ENCODE measurements around the gene DBNDD2.

The DBNDD2 gene, protein sequence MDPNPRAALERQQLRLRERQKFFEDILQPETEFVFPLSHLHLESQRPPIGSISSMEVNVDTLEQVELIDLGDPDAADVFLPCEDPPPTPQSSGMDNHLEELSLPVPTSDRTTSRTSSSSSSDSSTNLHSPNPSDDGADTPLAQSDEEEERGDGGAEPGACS

DNA sequence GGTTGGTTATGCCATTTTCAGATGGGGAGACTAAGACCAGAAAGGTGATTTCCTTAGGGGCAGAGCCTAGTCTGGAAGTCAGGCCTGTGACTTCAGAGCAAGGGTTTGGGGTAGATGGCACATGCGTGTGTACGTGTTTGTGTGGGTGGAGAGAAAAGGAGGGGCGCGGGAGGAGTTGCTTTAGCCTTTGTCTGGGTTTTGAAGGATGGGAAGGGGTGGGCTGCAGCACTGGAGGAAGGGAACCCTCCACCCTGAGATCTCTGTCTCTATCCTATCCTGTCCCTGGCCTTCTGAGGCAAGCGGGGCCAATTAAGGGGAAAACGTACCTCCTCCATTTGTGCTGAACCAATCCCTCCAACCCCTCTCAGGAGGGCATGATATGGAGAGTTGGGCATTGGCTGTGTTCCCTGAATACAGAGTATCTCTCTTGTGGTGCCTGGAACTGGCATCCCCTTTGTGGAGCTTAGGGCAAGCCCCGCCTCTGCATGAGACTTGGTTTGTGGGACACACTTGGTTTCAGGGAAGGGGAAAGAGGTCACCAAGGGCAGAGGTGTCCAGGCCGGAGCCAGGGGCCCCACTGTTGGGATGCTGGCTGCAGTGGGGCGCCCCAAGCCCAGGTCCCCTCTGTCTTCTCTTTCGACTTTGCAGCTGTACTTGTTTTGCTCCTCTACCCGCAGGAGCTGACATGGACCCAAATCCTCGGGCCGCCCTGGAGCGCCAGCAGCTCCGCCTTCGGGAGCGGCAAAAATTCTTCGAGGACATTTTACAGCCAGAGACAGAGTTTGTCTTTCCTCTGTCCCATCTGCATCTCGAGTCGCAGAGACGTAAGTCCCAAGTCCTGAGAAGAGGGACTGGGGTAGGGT is at the start of gene DBNDD2:
Gene DBNDD2, plus strand, starts transcription at position 507 of the 863 bp plus-strand sequence. Its CDS starts 179 bp downstream, at position 686.
- no peak for DNase-seq

DNA sequence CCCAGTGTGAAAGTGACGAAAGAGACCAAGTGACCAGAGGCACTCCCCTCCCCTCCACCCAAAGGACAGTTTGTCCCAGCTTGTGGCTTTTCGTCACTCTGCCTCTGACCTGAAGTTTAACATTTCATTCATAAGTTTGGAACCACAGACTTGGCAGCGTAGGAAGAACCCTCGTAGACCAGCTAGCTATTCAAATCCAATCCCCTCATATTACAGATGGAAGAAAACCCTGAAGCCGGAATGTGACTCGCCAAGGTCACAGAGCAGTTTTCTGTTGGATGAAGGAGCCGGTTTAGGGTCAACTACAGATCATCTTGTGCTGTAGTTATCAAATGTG is 49.1 kb upstream of the DBNDD2 start:
- no peak for DNase-seq

DNA sequence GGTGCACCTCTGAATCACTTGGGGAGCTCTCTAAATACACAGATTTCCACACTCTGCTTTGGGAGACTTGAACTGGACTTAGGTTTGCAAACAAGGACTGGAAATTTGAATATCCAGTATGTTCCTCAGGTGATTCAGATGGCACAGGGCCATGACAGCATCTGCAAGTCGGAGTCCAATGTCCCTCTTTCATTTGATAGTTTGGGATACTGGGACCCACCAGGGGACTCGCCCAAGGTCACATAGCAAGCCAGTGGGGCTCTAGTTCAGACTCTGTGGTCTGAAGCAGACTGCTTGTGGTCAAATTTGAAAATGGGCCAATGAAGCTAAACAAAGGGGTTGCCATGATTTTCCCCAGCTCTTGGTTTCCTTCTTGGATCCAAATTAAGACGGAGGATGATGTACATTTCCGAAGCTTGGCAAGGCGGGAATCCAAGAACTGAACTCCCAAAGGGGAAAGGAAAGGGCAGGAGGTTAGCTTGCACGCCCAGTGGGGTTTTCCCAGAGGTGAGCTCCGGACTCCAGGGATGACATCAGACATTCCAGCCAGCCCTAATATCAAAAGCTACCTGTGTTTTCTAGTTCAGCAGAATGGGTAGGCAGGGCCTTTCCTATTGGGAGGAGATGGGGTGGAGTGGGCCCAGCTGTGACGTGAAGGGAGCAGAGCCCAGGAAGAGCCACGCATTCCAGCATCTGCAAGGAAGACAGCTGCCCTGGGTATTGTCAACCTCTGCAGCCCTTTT is 48.5 kb upstream of the DBNDD2 start:
- no peak for DNase-seq

DNA sequence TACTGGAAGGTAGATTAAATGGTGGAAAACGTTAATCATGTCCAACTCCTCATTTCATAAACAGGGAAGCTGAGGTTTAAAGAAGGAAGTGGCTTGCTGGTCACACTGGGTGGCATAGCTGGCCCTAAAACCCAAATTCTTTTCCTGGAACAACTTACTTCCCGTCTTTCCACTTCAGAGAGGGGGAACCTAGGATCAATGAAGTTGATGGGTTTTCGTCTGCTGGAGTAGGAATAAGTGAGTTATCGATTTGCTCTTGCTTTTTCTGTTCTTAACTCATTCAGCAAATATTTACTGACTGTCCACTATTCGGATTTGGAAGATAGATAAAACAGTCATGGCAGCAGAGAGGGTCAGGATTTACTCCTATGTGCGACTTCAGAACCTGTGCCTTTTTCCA is 46.3 kb upstream of the DBNDD2 start:
- DNase-seq, result no peak

DNA sequence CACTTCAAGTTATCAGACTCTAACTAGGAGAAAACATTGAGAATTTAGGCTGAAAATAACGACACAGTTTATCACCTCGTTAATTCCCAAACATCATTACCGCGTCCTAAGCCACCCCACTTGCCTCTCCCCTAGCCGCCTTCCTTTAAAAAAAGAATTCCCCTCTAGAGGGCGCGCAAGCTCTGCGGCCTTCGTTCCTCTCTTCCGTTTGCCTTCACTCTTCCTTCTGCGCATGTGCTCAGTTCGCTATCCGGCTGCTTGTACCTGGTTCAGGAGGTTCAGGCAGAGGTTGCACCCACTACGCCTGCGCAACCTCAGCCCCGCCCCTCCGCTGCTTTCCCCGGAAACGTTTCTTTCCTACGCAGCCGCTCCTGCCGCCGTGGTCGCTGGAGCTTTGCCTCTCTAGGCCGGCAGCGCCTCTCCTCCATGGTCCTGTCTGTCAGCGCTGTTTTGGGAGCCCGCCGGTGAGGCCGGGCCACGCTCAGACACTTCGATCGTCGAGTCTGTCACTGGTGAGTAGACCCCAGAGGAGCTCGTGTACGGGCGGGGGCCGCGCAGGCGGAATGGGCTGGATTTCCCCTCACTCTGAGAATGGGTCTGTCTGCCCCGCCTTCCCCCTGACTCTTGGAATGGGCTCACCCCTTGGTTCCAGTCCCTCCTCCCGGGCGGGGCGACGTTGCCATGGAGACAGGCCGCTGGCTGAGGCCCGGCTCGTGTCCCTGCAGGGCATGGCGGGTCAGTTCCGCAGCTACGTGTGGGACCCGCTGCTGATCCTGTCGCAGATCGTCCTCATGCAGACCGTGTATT is 45.1 kb upstream of the DBNDD2 start, which contains the start of gene SYS1:
Gene SYS1, plus strand, starts transcription at position 353 of the 807 bp plus-strand sequence. Its CDS starts 376 bp downstream, at position 729.
- DNase-seq, result peak; percentile 95

DNA sequence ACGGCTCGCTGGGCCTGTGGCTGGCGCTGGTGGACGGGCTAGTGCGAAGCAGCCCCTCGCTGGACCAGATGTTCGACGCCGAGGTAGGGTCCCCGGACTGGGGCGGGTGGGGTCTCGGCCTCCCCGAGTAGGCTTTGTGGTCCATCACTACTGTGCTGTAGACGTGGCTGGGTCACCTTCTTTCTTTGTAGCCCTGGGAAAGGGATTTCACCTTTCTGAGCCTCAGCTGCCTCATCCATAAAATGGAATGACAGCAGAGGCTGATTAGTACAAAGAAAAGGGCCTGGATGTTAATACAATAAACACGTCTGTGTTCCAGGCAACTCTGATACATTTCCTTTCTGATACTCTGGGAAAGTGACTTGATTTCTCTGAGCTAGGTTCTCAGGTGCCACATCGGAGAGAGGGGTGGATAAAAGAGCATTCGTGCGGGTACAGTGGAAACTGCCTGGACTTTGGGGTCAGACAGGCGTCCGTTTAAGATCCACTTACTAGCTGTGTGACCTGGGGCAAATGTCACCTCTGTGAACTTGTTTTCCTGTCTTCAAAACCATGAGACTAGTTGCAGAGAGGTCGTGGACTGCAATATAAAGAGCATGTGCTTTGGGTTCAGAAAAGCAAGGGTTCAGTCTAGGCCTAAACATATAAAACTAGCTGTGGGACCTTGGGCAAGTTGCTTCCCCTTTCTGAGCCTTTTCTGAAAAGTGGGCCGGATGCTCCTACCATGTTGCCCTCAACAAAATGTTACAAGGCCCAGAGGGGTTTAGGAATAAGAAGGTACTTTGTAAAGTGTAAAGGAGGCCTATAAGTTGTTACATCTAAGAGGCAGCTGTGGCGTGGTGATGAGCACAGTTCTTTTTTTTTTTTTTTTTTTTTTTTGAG is 44.2 kb upstream of the DBNDD2 start:
- no peak for DNase-seq

DNA sequence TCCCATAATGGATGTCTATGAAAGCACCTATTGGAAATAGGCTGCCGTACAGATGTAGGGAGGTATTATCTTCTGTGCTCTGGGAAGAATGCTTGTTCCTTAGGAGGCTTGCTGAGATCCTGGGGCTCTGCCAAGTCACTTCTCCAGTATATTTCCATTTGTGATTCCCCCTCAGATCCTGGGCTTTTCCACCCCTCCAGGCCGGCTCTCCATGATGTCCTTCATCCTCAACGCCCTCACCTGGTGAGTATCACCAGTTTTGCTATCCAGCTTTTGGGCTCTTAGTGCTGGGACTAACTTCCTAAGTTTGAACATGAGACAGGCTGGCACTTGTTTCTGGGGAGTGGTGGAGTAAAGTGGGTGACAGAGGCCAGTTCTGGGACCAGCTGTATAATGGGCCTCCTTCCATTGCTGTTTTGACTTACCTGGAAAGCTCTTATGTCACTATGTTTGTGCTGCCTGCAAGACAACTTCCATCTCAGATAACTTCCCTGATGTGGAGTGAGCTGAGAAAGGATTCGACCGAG is 42.6 kb upstream of the DBNDD2 start:
- no peak for DNase-seq

DNA sequence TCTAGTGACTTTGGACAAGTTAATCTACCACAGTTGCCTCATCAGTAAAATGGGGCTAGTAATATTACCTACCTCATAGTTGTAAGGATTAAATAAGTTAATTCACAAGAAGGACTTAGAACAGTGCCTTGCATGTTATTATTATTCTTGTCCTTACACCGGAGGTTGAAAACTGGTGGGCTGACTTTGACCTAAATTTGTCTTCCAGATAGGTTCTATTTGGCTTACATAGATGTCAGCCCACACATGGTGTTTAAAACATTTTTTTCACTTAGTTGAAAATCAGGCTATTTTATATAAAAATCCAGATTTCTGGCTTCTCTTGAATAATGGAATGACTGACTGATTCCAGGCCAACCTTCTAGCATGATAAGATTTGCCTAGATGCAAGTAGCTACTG is 41.9 kb upstream of the DBNDD2 start:
- DNase-seq, result no peak

DNA sequence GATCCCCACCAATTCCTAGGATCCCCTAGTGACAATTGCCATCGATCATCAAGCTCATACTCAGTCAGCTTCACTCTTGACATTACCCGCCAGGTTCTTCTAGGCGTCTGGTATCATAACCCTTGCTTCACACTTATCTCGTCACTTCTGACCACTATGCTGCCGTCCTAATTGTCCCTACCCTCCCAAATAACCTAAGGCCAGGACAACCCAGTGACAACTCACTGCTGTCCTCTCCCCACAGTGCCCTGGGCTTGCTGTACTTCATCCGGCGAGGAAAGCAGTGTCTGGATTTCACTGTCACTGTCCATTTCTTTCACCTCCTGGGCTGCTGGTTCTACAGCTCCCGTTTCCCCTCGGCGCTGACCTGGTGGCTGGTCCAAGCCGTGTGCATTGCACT is 41.5 kb upstream of the DBNDD2 start:
- DNase-seq, result no peak

DNA sequence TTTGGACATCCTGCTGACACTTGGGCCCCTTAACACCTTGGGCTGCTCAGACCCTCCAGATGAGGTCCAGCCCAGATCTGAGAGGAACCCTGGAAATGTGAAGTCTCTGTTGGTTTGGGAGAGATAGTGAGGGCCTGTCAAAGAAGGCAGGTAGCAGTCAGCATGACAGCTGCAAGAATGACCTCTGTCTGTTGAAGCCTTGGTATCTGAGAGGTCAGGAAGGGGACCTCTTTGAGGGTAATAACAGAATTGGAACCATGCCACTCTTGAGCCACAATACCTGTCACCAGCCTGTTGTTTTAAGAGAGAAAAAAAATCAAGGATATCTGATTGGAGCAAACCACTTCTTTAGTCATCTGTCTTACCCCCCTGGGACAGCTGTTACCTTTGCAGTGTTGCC is 41.0 kb upstream of the DBNDD2 start:
- no peak for DNase-seq

DNA sequence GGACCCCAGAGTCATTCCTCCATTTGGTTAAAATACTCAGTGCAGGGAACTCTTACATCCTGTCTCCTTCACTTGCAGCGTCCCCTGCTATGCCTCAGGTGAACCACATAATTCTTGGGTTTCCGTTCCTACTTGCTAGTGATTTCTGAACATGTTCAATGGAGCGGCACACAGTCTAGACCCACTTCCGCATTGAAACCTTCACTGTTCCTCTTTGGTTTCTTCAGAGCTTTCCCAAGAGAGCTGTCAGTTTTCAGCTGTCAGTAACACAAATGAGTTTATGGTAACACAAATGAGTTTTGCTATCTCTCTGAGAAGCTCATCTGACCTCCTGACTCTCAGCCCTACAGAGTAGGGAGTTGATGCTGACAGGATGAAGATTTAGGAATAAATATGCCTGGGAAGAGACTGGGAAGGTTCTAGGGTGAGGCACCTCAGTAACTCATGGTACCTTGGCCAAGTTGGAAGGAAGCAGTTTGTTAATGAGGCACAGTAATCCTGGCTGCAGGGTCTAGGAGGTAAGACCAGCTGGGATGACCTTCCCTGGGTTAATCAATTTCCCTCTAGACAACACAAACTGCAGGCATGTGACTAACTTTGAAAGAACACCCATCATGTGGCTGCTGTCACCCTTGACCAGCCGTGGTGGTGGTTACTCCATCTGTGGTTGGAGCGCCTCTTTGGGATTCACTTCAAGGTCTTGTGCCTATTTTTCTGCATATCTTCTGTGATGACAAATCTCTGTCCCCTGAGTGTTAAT is 39.7 kb upstream of the DBNDD2 start:
- DNase-seq, result no peak

DNA sequence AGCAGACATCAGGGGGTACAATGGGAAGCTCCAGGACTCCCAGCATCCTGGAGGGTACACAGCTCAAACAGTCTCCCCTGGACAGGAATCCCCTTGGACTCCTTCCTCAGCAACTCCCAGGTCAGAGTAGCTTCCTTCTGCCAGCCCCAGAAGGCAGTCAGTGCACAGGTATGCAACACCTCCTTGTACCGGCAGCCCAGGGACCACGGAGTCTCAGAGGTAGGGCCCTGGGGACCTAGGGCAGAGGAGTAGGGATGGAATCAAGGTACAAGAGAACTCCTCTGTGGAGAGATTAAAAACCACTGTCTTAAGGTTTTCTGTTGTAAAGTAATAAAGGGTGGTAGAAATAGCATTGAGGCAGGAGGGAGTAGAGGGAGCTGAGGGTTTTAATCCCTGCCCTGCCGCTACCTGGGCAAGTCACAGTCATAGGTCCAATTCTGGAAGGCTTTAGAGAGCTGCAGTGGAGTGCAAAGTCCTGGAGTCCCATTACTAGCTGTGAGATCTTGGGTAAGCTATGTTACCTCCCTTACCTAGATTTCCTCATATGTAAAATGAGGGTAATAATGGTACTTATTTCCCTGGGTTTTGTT is 37.4 kb upstream of the DBNDD2 start:
- DNase-seq, result no peak

DNA sequence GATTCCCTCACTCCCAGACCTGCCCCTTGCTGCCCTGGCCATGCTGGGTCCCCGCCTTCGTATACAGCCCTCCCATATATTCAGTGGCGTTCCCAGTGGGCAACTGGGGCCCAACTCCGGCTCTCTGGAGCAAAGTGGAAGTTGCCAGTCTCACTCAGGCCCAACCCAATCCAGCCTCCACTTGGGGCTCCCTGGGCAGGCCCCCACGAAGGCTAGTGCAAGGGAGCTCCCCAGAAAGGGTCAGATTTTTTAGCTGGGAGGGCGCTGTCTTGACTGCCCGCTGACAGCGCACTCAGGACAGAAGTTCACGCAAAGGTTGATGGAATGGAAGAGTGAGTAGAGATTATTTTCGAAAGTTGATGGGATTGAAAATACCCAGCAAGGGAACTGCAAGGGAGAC is 35.8 kb upstream of the DBNDD2 start:
- DNase-seq, result no peak

DNA sequence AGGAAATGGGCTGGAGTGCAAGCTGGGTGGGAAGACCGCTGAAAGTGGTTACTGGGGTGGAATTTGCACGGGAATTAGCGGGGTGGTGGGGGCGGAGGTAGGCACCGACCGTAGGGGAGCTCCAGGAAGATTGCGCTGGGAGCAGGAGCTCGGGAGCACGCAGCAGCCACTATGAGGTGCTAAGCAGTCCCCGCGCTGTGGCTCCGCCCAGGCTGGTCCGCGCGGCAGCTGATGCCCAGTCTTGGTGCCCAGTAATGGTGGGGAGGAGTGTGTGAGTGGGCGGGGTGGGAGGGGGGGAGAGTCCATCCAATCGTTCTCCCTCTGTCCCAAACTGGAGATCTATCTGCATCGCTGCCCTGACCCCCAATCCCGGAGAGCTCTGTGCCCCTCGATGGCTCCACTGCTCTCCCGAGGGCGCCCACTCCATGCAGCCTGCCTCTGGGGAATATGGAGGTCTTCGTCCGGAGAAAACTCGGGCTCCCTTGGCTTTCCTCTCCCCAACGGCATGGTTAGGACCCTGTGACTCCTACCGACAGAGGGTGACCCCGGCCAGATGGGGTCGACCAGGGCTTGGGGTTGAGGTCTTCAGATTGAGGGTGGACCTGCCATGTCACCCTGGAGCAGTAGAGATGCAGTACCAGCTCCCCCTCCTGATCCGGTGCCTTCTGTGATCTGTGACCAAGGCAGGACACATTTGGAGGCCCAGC is 35.3 kb upstream of the DBNDD2 start:
- DNase-seq, result no peak

DNA sequence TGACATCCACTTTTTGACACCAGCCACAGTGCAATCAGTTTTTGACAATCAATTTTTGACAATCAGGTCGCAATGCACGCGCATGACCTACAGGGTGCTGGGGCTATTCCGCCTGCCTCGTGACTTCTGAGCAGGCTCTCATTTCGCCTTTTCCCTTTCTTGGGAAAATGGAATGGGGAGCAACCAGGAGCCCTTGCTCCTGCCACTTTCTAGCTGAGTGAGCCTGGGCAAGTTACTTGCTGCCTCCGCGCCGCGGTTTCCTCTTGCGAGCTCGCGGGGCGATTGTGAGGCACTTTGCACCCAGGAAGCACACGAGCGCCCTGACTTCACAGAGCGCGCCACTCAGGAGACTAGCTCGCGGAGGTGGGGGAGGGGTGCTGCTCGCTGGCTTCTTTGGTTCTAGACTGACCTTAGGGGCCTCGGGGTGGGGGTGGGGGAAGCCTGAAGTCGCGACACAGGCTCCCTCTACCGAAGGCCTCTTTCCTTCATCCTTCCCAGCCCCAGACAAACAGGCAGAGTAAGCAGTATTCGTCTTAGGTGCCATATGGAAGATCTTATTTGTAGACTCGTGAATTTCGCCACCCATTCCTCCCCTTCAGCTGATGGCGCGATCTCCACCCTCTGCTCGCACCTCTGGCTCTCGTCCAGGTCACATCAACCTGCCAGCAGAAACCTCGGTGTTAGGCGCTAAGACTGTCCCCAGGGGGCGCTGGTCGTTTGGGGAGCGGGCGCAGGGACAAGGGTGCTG is 34.6 kb upstream of the DBNDD2 start:
- DNase-seq, result peak; percentile 72

DNA sequence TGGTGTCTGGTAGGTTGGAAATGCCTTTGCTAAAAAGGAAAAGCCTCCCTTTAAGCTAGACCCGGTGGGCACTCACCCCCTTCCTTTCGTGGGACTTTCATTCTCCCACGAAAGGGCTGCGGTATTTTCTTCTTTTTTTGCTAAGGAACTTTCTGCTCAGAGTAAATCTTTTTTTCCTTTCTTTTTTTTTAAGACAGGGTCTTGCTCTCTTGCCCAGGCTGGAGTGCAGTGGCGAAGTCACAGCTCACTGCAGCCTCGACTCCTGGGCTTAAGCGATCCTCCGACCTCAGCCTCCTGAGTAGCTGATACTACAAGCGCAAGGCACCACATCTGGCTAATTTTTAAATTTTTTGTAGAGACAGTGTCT is 34.0 kb upstream of the DBNDD2 start:
- no peak for DNase-seq

DNA sequence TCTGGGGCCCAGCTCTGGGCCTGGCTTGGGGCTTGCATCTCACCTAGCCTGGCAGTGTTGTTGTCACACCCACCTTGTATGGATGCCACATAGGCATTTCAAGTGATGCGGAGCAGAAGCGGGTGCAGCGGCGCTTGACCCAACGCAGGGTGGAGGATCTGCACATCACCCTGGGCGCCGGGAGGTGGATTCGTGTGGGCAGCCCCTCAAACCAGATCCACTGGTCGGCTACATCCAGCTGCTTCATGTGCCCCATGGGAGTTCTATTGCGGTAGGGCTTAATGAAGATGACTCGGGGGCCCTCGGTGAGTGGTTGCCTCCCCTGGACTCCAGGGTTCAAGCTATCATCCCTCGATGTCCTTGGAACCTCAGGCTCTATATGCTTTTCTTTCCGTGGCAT is 33.1 kb upstream of the DBNDD2 start:
- DNase-seq, result no peak

DNA sequence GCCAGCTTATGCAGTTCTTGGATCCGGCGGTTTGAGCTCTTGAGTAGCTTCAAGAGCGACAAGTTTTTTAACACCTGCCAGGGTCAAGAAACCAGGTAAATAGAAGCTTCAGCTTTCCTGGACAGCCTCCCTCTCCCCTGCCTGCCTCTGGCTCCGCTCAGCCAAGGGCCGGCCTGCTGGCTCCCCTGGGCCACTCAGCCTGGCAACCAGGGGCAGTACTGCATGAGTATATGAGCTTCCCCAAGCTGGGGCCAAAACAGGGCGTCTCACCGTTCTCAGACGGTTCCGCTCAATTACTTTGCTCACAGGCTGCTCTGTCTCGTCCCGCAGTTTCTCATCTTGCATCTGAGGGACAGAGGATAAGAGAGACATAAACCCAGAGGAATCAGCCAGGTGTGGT is 30.8 kb upstream of the DBNDD2 start:
- DNase-seq, result no peak

DNA sequence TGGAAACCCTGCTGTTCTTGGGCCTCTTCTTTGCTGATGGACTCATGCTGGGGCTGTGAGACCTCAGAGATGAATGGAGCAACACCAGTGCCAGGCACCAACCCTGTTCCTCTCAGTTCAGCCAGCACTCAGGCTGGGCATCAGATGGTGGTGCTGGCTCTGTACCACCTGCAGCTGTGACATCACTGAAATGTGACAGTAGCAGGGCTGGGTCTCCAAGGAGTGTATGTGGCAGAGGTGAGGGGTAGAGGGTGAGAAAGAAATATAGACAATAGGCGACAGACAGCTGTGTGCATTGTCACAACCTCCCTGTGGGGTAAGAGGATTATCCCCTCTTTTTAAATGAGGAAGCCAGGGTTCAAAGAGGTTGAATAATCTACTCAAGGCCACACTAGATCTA is 29.9 kb upstream of the DBNDD2 start, which contains the start of gene TP53TG5:
Gene TP53TG5, minus strand, starts transcription at position 135 of the 400 bp plus-strand sequence. Its CDS starts 89 bp downstream, at position 46.
- DNase-seq, result no peak

Measured in NCI-H1694 (cell line).